Fibroblast of villous mesenchyme (primary cell): ENCODE results near the gene SF3A1. TPM values are rescaled to one million over a fixed set of nuclear protein-coding genes. Genes with fewer than 3 reads are reported as not detected.

Experiments used
- DNase-seq: peaks from one replicate; pipeline ENCODE4 v3.0.0-alpha.2; 2010; ENCODE audit warnings: low read depth
- H3K4me3 ChIP-seq: 2 replicates; pipeline ENCODE4 v1.5.1; 2011; ENCODE audit warnings: low read depth, mild to moderate bottlenecking, low read length
- CTCF ChIP-seq: IDR thresholded peaks from 2 replicates; pipeline ENCODE4 v1.5.1; 2012; ENCODE audit warnings: low read depth, mild to moderate bottlenecking, low read length; ENCODE audit not compliant: insufficient read depth
- total RNA-seq: library from RNA; depleted of rRNA; stranded (reverse); fragments of >200 nt; gene quantifications from 2 replicates; pipeline ENCODE4 v1.2.3, GENCODE V29; 2012

Gene SF3A1
- total RNA-seq, 1 donor, result 27.2 TPM

DNA sequence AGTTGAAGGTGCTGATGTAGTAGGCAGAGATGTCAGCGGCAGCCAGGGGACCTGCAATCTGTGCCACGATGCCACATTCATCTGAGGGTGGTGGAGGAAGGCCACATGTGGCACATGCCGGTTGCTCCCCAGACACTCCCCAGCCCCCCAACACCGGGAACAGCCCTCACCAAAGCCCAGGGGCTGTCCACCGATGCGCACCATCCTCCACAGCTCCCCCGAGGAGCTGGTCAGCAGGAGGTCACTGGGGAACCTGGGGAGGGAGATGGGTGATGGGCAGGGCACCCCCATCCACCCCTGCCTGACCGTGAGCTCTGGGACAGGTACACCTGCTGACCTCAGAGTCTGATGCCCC lies 70.9 kb downstream of the SF3A1 start:
- H3K4me3 ChIP-seq, result no peak overlapping the region
- no peak for TF ChIP-seq CTCF
- DNase-seq, result no peak

DNA sequence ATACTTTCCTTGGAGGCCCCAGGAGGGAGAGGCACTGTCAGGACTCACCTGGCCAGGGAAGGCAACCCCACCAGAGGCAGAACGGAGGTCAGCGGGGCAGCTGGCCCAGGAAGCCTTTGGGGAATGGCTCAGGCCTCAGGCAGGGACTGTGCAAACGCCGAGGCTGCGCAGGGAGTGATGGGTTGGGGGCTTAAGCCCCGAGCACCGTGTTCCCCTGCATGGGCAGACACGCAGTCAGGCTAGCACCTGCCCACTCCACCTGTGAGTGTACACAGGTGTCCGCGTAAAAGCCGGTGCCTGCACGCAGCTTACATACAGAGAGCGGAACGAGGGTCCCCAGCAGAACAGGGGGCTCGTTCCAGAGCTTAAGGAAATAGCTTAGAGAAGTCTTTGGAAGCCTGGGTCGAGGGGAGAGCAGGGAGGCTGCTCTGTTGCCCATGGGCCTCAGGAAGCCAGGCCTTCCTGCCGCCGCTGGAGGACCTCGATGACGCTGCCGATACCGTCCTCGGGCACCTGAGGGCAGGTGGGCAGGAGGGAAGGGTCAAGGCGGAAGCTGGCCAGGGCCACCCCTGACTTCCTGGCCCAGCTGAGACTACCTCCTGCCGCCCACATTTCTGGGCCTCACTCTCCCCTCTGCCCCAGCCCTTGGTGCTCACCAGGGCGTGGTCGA lies 71.4 kb downstream of the SF3A1 start:
- no peak for DNase-seq
- no peak for TF ChIP-seq CTCF

DNA sequence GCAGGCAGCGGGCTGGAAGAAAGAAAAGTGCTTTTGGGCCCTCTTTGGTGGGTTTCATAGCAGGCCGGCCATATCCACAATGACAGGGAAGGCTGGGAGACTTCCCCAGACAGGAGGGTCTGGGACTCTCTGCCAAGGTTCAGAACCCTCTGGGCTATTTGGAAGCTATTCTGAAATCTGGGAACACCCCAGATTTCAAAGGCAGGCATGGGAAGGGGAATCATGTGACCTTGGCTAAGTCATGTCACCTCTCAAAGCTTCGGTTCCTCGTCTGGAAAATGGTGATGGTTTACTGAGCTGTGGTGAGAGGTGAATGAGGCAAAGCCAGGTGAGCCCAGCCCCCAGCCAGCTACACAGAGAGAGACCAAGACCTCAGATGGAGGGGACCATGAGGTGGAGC lies 72.0 kb downstream of the SF3A1 start:
- no peak for DNase-seq
- no peak for TF ChIP-seq CTCF
- H3K4me3 ChIP-seq, result no peak overlapping the region

More for the DNA sequence above, 71.4 kb downstream of the SF3A1 start:
- H3K4me3 ChIP-seq, result no peak overlapping the region

GRCh38 chr22:30284172-30284571 lies 72.5 kb downstream of the SF3A1 start:
- H3K4me3 ChIP-seq, result no peak overlapping the region
- no peak for TF ChIP-seq CTCF
- DNase-seq, result no peak

- H3K4me3 ChIP-seq, result no peak overlapping the region
- no peak for DNase-seq
- no peak for TF ChIP-seq CTCF
Measured at GRCh38 chr22:30283342-30283741, 73.4 kb downstream of the SF3A1 start.

- no peak for TF ChIP-seq CTCF
- no peak for DNase-seq
- H3K4me3 ChIP-seq, result no peak overlapping the region
Measured at GRCh38 chr22:30282616-30283046, 74.1 kb downstream of the SF3A1 start.

Other genes starting within 250 kb of the SF3A1 start
- 7.4 and 7.8 TPM in 2 replicates for gene LIF, start 110.1 kb downstream of the SF3A1 start, total RNA-seq
- 0.43 TPM in 1 of 2 replicates, not detected in the other for gene OSM, start 90.0 kb downstream of the SF3A1 start, total RNA-seq
- gene CASTOR1, start 67.4 kb downstream of the SF3A1 start, total RNA-seq, result 1.6 and 4.3 TPM in 2 replicates
- gene TBC1D10A, start 30.0 kb downstream of the SF3A1 start, total RNA-seq, result 26.4 and 29.8 TPM in 2 replicates
- 1.3 and 2.6 TPM in 2 replicates for gene CCDC157, start 113 bp upstream of the SF3A1 start, total RNA-seq
- 19.6 and 20.3 TPM in 2 replicates for gene RNF215, start 30.5 kb upstream of the SF3A1 start, total RNA-seq
- 9.5 and 12.2 TPM in 2 replicates for gene SEC14L2, start 40.1 kb upstream of the SF3A1 start, total RNA-seq
- 10.8 and 11.3 TPM in 2 replicates for gene MTFP1, start 68.9 kb upstream of the SF3A1 start, total RNA-seq
- gene SEC14L3, start 115.1 kb upstream of the SF3A1 start, total RNA-seq, result not detected in 2 replicates
- gene SEC14L4, start 148.8 kb upstream of the SF3A1 start, total RNA-seq, result under 0.01 TPM in 2 replicates
- under 0.01 TPM in 1 of 2 replicates, not detected in the other for gene SEC14L6, start 189.8 kb upstream of the SF3A1 start, total RNA-seq
- not detected in 2 replicates for gene GAL3ST1, start 217.8 kb upstream of the SF3A1 start, total RNA-seq
- gene PES1, start 235.0 kb upstream of the SF3A1 start, total RNA-seq, result 51.4 and 57.3 TPM in 2 replicates